Caco-2 (cell line): ENCODE results near the gene LEPROT. TPM values are rescaled to one million over a fixed set of nuclear protein-coding genes. Genes with fewer than 3 reads are reported as not detected.

ENCODE experiments used
- BruUV-seq: library from RNA; stranded (reverse); fragments of 400-500 nt; replicated peaks from 2 replicates; lab custom pipeline; 2021; lab: Mats Ljungman, UMichigan
- CTCF ChIA-PET: fragments of 300-600 bp; sonication (Branson Sonifier 250); formaldehyde crosslinking; loops from one replicate; lab custom pipeline; 2022; ENCODE audit warnings: antibody characterized with exemption; lab: Charles Lee
- POLR2A ChIA-PET: fragments of 300-600 bp; sonication (Branson Sonifier 250); formaldehyde crosslinking; loops from one replicate; lab custom pipeline; 2022; ENCODE audit warnings: antibody characterized with exemption; lab: Charles Lee
- DNase-seq, 2 experiments: peaks; one replicate each; pipeline versions ENCODE4 v3.0.0 to v3.0.0-alpha.2; 2020 to 2022
- H3K27me3 ChIP-seq: replicated peaks from 2 replicates; pipeline ENCODE4 v1.6.0; 2011; ENCODE audit warnings: low read length; ENCODE audit not compliant: control insufficient read depth, insufficient read depth
- H3K36me3 ChIP-seq: 2 replicates; pipeline ENCODE4 v1.5.1; 2011; ENCODE audit warnings: low read length; ENCODE audit not compliant: control insufficient read depth, insufficient read depth
- H3K4me1 ChIP-seq: fragments of 250-450 bp; sonication (Bioruptor Pico); 2 replicates; pipeline ENCODE4 v1.5.1; 2020; ENCODE audit warnings: mild to moderate bottlenecking
- H3K4me3 ChIP-seq: 2 replicates; pipeline ENCODE4 v1.5.1; 2011; ENCODE audit warnings: low read depth, mild to moderate bottlenecking, control low read depth, low read length
- H3K9me3 ChIP-seq: fragments of 250-450 bp; sonication (Bioruptor Pico); 2 replicates; pipeline ENCODE4 v1.5.1; 2020; ENCODE audit warnings: mild to moderate bottlenecking, moderate library complexity
- H3K27ac Mint-ChIP-seq: one replicate; pipeline ENCODE4 v1.8.0; 2022; ENCODE audit warnings: mixed read lengths; ENCODE audit not compliant: unreplicated experiment
- H3K27me3 Mint-ChIP-seq: one replicate; pipeline ENCODE4 v1.8.0; 2022; ENCODE audit warnings: mixed read lengths; ENCODE audit not compliant: insufficient read depth, unreplicated experiment
- H3K36me3 Mint-ChIP-seq: one replicate; pipeline ENCODE4 v1.8.0; 2022; ENCODE audit warnings: mild to moderate bottlenecking, mixed read lengths; ENCODE audit not compliant: insufficient read depth, unreplicated experiment
- H3K4me1 Mint-ChIP-seq: one replicate; pipeline ENCODE4 v1.8.0; 2022; ENCODE audit warnings: low read depth, mixed read lengths; ENCODE audit not compliant: unreplicated experiment
- H3K4me3 Mint-ChIP-seq: one replicate; pipeline ENCODE4 v1.8.0; 2022; ENCODE audit warnings: mild to moderate bottlenecking, moderate library complexity, mixed read lengths; ENCODE audit not compliant: unreplicated experiment
- H3K9me3 Mint-ChIP-seq: one replicate; pipeline ENCODE4 v1.8.0; 2022; ENCODE audit warnings: mixed read lengths; ENCODE audit not compliant: unreplicated experiment
- CTCF ChIP-seq, 2 experiments: fragments of 200-600 bp in 1 of 2; IDR thresholded peaks; 1 replicate in 1 of 2; 2 replicates in 1 of 2; pipeline versions ENCODE4 v1.5.1 to v1.8.0; 2011 to 2022; ENCODE audit warnings: antibody characterized with exemption in 1 of 2, control low read depth in 1 of 2, inconsistent platforms in 1 of 2, low read depth in 1 of 2, low read length in 1 of 2, mild to moderate bottlenecking in 1 of 2, moderate library complexity in 1 of 2; ENCODE audit not compliant: insufficient read depth in 1 of 2, severe bottlenecking in 1 of 2, unreplicated experiment in 1 of 2
- intact Hi-C: fragments of 100-400 bp; cut with micrococcal nuclease; formaldehyde crosslinking; loops from one replicate; pipeline ENCODE4 v1.10.0; 2022; ENCODE audit not compliant: unreplicated experiment
- total RNA-seq: library from RNA; stranded (reverse); gene quantifications from 2 replicates; pipeline ENCODE4 v1.2.3, GENCODE V29; 2022

The LEPROT gene
- total RNA-seq, 1 experiment from 2014 or later, result 37.6 TPM

- no peaks in the 10 kb centered on the region for H3K36me3 ChIP-seq
- peaks cover 22% of the 10 kb centered on the region for H3K4me1 ChIP-seq
- Mint-ChIP-seq H3K4me1 (peaks cover 11% of the 10 kb centered on the region), H3K27me3 (no peaks in the 10 kb centered on the region), H3K27ac (no peak overlapping the region), H3K36me3 (no peaks in the 10 kb centered on the region), H3K9me3 (no peaks in the 10 kb centered on the region), H3K4me3 (no peak overlapping the region)
- no TSS peak for BruUV-seq
- CTCF ChIA-PET, result no interaction called here
- H3K27me3 ChIP-seq, result no peaks in the 10 kb centered on the region
- POLR2A ChIA-PET, result no interaction called here
- TF ChIP-seq CTCF (IDR thresholded peaks at IDR 0.05; ENCODE audit: insufficient read depth in 1 of 2, low read depth in 1 of 2, low read length in 1 of 2, severe bottlenecking in 1 of 2, unreplicated experiment in 1 of 2), result no peak
- H3K9me3 ChIP-seq, result no peaks in the 10 kb centered on the region
- intact Hi-C loops, result no loop called here
- no peak overlapping the region for H3K4me3 ChIP-seq
- DNase-seq, result no peak
These were observed 11.2 kb upstream of the LEPROT start for GRCh38 chr1:65409314-65409713.

- no peak for DNase-seq
- H3K4me3 Mint-ChIP-seq, result no peak overlapping the region
- H3K27ac Mint-ChIP-seq, result no peak overlapping the region
- TF ChIP-seq CTCF (IDR thresholded peaks at IDR 0.05; ENCODE audit: insufficient read depth in 1 of 2, low read depth in 1 of 2, low read length in 1 of 2, severe bottlenecking in 1 of 2, unreplicated experiment in 1 of 2), result no peak
- Histone ChIP-seq H3K9me3 (no peaks in the 10 kb centered on the region), H3K36me3 (no peaks in the 10 kb centered on the region), H3K4me1 (peaks cover 22% of the 10 kb centered on the region), H3K27me3 (no peaks in the 10 kb centered on the region), H3K4me3 (no peak overlapping the region)
- no peaks in the 10 kb centered on the region for H3K9me3 Mint-ChIP-seq
- POLR2A ChIA-PET, result no interaction called here
- intact Hi-C loops, result no loop called here
- H3K27me3 Mint-ChIP-seq, result no peaks in the 10 kb centered on the region
- no TSS peak for BruUV-seq
- peaks cover 11% of the 10 kb centered on the region for H3K4me1 Mint-ChIP-seq
- CTCF ChIA-PET, result no interaction called here
- no peaks in the 10 kb centered on the region for H3K36me3 Mint-ChIP-seq
These were observed 10.6 kb upstream of the LEPROT start for GRCh38 chr1:65409816-65410326.

- no peaks in the 10 kb centered on the region for H3K9me3 ChIP-seq
- Mint-ChIP-seq H3K27ac (no peak overlapping the region), H3K36me3 (no peaks in the 10 kb centered on the region), H3K4me1 (peaks cover 14% of the 10 kb centered on the region), H3K4me3 (no peak overlapping the region), H3K27me3 (no peaks in the 10 kb centered on the region), H3K9me3 (no peaks in the 10 kb centered on the region)
- peaks cover 26% of the 10 kb centered on the region for H3K4me1 ChIP-seq
- no peaks in the 10 kb centered on the region for H3K36me3 ChIP-seq
- H3K27me3 ChIP-seq, result no peaks in the 10 kb centered on the region
- TF ChIP-seq CTCF (IDR thresholded peaks at IDR 0.05; ENCODE audit: insufficient read depth in 1 of 2, low read depth in 1 of 2, low read length in 1 of 2, severe bottlenecking in 1 of 2, unreplicated experiment in 1 of 2), result no peak
- ChIA-PET CTCF (no interaction called here), POLR2A (no interaction called here)
- no peak overlapping the region for H3K4me3 ChIP-seq
- BruUV-seq, result no TSS peak
- no peak for DNase-seq
- intact Hi-C loops, result no loop called here
These were observed 8.0 kb upstream of the LEPROT start for GRCh38 chr1:65412256-65412983.
